Suprapubic skin (tissue), 4 donors: ENCODE results near the gene PTCHD4. TPM values are rescaled to one million over a fixed set of nuclear protein-coding genes. Genes with fewer than 3 reads are reported as not detected.

ENCODE experiments used
- DNase-seq, 2 donors: peaks; one replicate each; pipeline ENCODE4 v3.0.0-alpha.2; 2019; ENCODE audit warnings: low spot score in 2 of 2
- H3K27ac ChIP-seq: fragments of 200-600 bp; sonication (generic); one replicate; pipeline ENCODE4 v1.5.1; 2019
- H3K27me3 ChIP-seq: fragments of 200-600 bp; sonication (generic); one replicate; pipeline ENCODE4 v1.5.1; 2019
- H3K36me3 ChIP-seq: fragments of 200-600 bp; sonication (generic); one replicate; pipeline ENCODE4 v1.5.1; 2019
- H3K4me1 ChIP-seq: fragments of 200-600 bp; sonication (generic); one replicate; pipeline ENCODE4 v1.5.1; 2019
- H3K4me3 ChIP-seq: fragments of 200-600 bp; sonication (generic); one replicate; pipeline ENCODE4 v1.5.1; 2019; ENCODE audit warnings: mild to moderate bottlenecking
- H3K9me3 ChIP-seq: fragments of 200-600 bp; sonication (generic); one replicate; pipeline ENCODE4 v1.5.1; 2019
- CTCF ChIP-seq, 2 donors: fragments of 200-600 bp in 1 of 2; fragments of 450-650 bp in 1 of 2; sonication (generic) in 1 of 2; IDR thresholded peaks; one replicate each; pipeline ENCODE4 v1.5.1; 2016 to 2019; ENCODE audit warnings: antibody characterized with exemption in 2 of 2, mild to moderate bottlenecking in 1 of 2, moderate library complexity in 1 of 2
- EP300 ChIP-seq: sonication (generic); formaldehyde crosslinking; IDR thresholded peaks from one replicate; pipeline ENCODE4 v1.6.1; 2017; ENCODE audit warnings: antibody characterized with exemption
- POLR2A ChIP-seq, 2 donors: fragments of 450-650 bp; IDR thresholded peaks; one replicate each; pipeline ENCODE4 v1.6.1; 2017; ENCODE audit warnings: antibody characterized with exemption in 2 of 2, mild to moderate bottlenecking in 2 of 2, moderate library complexity in 2 of 2
- POLR2AphosphoS5 ChIP-seq, 3 donors: sonication (generic); formaldehyde crosslinking; IDR thresholded peaks; one replicate each; pipeline ENCODE4 v1.6.1; 2017; ENCODE audit warnings: antibody characterized with exemption in 3 of 3
- WGBS: methylation state at CpG from one replicate; pipeline ENCODE4 v1.1.5; 2018; 5-methylcytosine and 5-hydroxymethylcytosine counted together
- total RNA-seq, 4 donors: library from RNA; depleted of rRNA; stranded (reverse); fragments of >200 nt; gene quantifications; one replicate each; pipeline ENCODE4 v1.1.0, GENCODE V29; 2016

PTCHD4 gene
- total RNA-seq, 4 donors from 2014 or later: 0.47 to 0.64 TPM; not detected in 2

DNA sequence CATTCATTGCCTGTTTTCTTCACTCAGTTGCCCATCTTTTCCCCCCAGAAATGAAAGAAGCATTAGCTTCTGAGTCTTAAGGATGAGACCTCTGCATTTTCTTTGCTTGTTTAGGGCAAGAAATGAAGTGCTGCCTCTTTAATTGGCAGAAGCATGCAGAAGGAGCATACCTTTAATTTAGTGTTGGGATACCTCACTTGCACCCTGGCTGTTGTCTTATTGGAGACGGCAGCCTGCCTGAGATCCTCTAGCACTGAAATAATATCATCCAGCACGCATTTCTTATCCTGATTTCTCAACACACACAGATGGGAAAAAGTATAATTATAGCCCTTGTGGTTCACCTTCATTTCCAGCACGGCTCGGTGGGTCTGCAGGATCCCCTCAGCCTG is 43.1 kb downstream of the PTCHD4 start:
- Histone ChIP-seq H3K36me3 (no peaks in the 10 kb centered on the region), H3K27me3 (peaks cover 25% of the 10 kb centered on the region), H3K4me1 (peaks cover 16% of the 10 kb centered on the region), H3K27ac (no peak overlapping the region), H3K9me3 (no peaks in the 10 kb centered on the region), H3K4me3 (peak overlapping the region; percentile 42)
- no peak for TF ChIP-seq EP300
- no peak for DNase-seq
- WGBS: 27% methylated on average over 4 of the region's 4 CpGs

GRCh38 chr6:48067148-48067712 is 43.8 kb downstream of the PTCHD4 start:
- Histone ChIP-seq H3K27me3 (peaks cover 25% of the 10 kb centered on the region), H3K9me3 (no peaks in the 10 kb centered on the region), H3K27ac (no peak overlapping the region), H3K4me1 (peaks cover 16% of the 10 kb centered on the region), H3K36me3 (no peaks in the 10 kb centered on the region), H3K4me3 (no peak overlapping the region)
- TF ChIP-seq EP300 (no peak), POLR2AphosphoS5 (IDR thresholded peaks at IDR 0.05) (no peak), POLR2A (IDR thresholded peaks at IDR 0.05) (no peak), CTCF (IDR thresholded peaks at IDR 0.05) (no peak)
- 56% methylated on average over 3 of the region's 3 CpGs for WGBS
- DNase-seq: no peak

DNA sequence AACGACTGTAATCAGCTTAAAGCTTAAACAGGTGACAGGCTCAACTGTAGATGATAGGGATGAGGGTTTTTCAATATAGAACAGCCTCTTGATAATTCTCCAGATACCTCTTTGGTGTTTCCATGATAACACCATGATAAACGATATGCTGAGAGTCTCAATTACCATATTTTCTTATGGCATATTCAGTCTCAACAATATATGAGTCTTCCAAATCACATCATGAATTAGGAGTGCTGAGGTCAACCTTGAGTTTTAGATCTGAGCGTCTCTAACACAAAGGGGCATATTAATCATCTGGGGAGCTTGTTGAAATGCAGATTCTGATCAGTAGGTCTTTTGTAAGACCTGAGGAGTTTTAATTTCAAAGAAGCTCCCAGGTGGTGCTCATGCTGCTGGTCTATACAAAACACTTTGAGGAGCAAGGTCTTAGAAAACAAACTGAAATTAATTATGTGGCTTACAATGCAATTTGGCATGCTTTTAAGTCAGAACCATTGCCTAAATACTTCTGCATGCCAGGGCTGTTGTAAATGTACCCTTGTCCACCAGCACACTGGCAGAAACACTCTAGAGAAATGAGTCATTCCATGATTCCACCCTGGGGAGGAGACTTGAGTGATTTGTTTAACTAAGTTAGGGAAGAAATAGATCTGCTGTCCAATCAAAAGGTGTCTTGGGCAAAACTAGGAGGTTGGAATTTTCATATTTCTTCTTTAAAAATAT is 49.6 kb downstream of the PTCHD4 start:
- H3K27me3 ChIP-seq: no peaks in the 10 kb centered on the region
- DNase-seq: no peak
- no peak overlapping the region for H3K27ac ChIP-seq
- no peaks in the 10 kb centered on the region for H3K4me1 ChIP-seq
- 61% methylated on average over 3 of the region's 3 CpGs for WGBS
- no peak overlapping the region for H3K4me3 ChIP-seq
- no peaks in the 10 kb centered on the region for H3K36me3 ChIP-seq
- no peaks in the 10 kb centered on the region for H3K9me3 ChIP-seq
- TF ChIP-seq CTCF (IDR thresholded peaks at IDR 0.05): no peak
- no peak for TF ChIP-seq POLR2A (IDR thresholded peaks at IDR 0.05)
- no peak for TF ChIP-seq EP300
- TF ChIP-seq POLR2AphosphoS5 (IDR thresholded peaks at IDR 0.05): no peak
